ENCODE results near the gene ILKAP. TPM values are rescaled to one million over a fixed set of nuclear protein-coding genes. Genes with fewer than 3 reads are reported as not detected.

ILKAP gene, protein sequence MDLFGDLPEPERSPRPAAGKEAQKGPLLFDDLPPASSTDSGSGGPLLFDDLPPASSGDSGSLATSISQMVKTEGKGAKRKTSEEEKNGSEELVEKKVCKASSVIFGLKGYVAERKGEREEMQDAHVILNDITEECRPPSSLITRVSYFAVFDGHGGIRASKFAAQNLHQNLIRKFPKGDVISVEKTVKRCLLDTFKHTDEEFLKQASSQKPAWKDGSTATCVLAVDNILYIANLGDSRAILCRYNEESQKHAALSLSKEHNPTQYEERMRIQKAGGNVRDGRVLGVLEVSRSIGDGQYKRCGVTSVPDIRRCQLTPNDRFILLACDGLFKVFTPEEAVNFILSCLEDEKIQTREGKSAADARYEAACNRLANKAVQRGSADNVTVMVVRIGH
- total RNA-seq, result 10 to 100 TPM in 5 of 6 experiments, 1 to 10 TPM in 1; 9.8 to 24.3 (median 16.8) TPM
- long read RNA-seq, transcript ILKAP-201 (12 exons, 1,490 nt), result major isoform, 7 of 9 reads
- long read RNA-seq, partial matches to known transcripts, result 0 of 9 reads
- long read RNA-seq, other reads (novel, unspliced or antisense), result 2 of 9 reads

DNA sequence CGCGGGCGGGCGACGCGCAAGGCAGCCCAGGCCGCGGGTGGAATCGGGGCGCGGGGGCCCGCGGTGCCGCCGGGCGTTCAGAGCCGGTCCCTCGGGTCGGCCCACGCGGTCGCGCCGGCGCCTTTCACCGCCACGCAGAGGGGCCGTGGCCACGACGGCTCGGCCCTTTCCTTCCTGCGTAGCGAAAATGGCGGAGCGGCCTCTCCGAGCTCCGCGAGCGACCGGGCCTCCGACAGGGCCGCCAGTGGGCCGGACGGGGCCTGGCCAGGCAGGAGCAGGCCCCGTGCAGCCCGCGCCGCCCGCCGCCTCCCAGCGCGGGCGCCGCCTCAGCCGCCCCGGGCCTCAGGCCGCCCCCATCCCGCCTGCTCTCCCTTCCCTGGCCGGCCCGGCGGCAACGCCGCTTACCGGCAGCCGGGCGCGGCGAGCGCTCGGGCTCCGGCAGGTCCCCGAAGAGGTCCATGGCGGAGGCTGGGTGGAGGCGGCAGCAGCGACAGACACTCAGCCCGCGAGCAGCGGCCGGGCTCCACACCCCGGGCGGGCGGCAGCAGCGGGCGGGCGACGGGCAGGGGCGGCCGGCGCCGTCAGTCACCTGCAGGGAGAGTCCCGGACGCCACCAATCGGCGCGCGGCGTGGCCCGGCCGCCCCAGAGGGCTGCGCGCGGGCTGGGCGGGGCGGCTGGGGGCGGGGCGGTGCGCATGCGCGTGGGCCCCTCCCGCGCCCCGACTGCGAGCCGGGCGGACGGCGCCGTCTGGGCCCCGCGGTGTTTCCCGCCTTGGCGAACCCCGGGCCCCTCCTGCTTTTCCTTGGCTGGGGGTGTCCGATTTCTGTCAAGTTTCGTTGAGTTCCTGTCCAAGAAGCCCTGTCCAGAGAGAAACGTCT is at the start of gene ILKAP:
Gene ILKAP, minus strand, starts transcription at position 602 of the 879 bp plus-strand sequence. Its CDS starts 142 bp downstream, at position 460.
- DNase-seq, result peak; percentile 92 to 95 (median 94)
- Histone ChIP-seq H3K36me3 (no peaks in the 10 kb centered on the region), H3K4me1 (peaks cover 0 to 15% (median 7%) of the 10 kb centered on the region in 4 donors), H3K27me3 (no peaks in the 10 kb centered on the region), H3K4me3 (peak within 1 kb of the TSS; percentile 53 to 97 (median 69)), H3K9me3 (no peaks in the 10 kb centered on the region), H3K27ac (peak within 1 kb of the TSS; percentile 67 to 92 (median 78))
- peak; percentile 93 for TF ChIP-seq POLR2A (IDR thresholded peaks at IDR 0.05)
- TF ChIP-seq, protein P1, sequence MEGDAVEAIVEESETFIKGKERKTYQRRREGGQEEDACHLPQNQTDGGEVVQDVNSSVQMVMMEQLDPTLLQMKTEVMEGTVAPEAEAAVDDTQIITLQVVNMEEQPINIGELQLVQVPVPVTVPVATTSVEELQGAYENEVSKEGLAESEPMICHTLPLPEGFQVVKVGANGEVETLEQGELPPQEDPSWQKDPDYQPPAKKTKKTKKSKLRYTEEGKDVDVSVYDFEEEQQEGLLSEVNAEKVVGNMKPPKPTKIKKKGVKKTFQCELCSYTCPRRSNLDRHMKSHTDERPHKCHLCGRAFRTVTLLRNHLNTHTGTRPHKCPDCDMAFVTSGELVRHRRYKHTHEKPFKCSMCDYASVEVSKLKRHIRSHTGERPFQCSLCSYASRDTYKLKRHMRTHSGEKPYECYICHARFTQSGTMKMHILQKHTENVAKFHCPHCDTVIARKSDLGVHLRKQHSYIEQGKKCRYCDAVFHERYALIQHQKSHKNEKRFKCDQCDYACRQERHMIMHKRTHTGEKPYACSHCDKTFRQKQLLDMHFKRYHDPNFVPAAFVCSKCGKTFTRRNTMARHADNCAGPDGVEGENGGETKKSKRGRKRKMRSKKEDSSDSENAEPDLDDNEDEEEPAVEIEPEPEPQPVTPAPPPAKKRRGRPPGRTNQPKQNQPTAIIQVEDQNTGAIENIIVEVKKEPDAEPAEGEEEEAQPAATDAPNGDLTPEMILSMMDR (IDR thresholded peaks at IDR 0.05), result no peak
- 0% methylated on average over 2 of the region's 126 CpGs for WGBS (ENCODE audit: insufficient coverage, low coverage, low lambda C conversion rate, missing lambda C conversion rate)
- intact Hi-C loops (cut with DNase I), result no loop called here
- ATAC-seq, result peak; percentile 97 to 99 (median 98)

- TF ChIP-seq POLR2A (IDR thresholded peaks at IDR 0.05), result no peak
- TF ChIP-seq, protein P1 (IDR thresholded peaks at IDR 0.05), result no peak
- 97% methylated on average over 6 of the region's 35 CpGs for WGBS (ENCODE audit: insufficient coverage, low coverage, low lambda C conversion rate, missing lambda C conversion rate)
- H3K36me3 ChIP-seq, result peaks cover 0 to 52% (median 20%) of the 10 kb centered on the region in 4 donors
Measured at GRCh38 chr2:238252766-238253630, 49.5 kb upstream of the ILKAP start.

DNA sequence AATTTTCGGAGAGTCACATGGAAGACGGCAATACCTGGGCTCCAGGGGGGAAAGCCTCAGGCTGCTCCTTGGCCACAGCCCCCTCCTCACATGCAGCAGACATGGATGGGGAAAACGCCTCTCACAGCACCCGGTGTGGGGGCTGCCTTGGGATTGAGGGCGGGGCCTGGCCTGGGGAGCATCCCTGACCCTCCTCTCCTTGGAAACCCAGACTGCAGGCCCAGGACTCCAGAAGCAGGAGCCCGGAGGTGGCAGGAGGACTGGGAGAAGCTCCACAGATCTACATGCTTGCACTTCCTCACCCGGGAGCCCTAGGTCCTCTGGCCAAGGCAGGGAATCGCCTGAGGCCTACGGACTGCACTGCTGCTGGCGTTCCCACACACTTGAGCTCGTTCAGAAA is 48.5 kb upstream of the ILKAP start:
- Histone ChIP-seq H3K27me3 (no peaks in the 10 kb centered on the region), H3K27ac (no peak overlapping the region), H3K4me1 (peaks cover 0 to 2% (median 0%) of the 10 kb centered on the region in 4 donors), H3K9me3 (no peaks in the 10 kb centered on the region), H3K36me3 (peaks cover 0 to 51% (median 19%) of the 10 kb centered on the region in 4 donors), H3K4me3 (no peak overlapping the region)
- ATAC-seq, result no peak
- TF ChIP-seq POLR2A (IDR thresholded peaks at IDR 0.05), result no peak
- TF ChIP-seq, protein P1 (IDR thresholded peaks at IDR 0.05), result no peak
- no peak for DNase-seq
- intact Hi-C loops (cut with DNase I), result loop anchor here (5.0 kb wide), 2 partner anchors 85 to 95 kb away; no protein-coding TSS in a partner anchor
- WGBS (ENCODE audit: insufficient coverage, low coverage, low lambda C conversion rate, missing lambda C conversion rate), result 70% methylated on average over 2 of the region's 11 CpGs

More at GRCh38 chr2:238252766-238253630, 49.5 kb upstream of the ILKAP start:
- Histone ChIP-seq H3K27me3 (no peaks in the 10 kb centered on the region), H3K9me3 (no peaks in the 10 kb centered on the region), H3K4me1 (peaks cover 0 to 7% (median 0%) of the 10 kb centered on the region in 4 donors), H3K4me3 (no peak overlapping the region), H3K27ac (no peak overlapping the region)
- no peak for ATAC-seq
- intact Hi-C loops (cut with DNase I), result loop anchor here (5.0 kb wide), 2 partner anchors 84 to 94 kb away; no protein-coding TSS in a partner anchor
- no peak for DNase-seq
